PFSK-1 (cell line): ENCODE measurements around the gene GRID1.

Experiments used
- POLR2AphosphoS5 ChIP-seq: IDR thresholded peaks from 2 replicates; pipeline ENCODE4 v1.6.1; 2012; ENCODE audit warnings: low read depth, mild to moderate bottlenecking, control low read depth, low read length, moderate library complexity
- TF ChIP-seq, protein P1 (sequence below), 2 experiments: IDR thresholded peaks; 2 replicates each; pipeline versions ENCODE4 v1.6.1 to v1.8.0; 2011 to 2012; ENCODE audit warnings: low read depth in 2 of 2, low read length in 2 of 2, control low read depth in 1 of 2, inconsistent platforms in 1 of 2, mild to moderate bottlenecking in 1 of 2, moderate library complexity in 1 of 2; ENCODE audit not compliant: insufficient read depth in 1 of 2

DNA sequence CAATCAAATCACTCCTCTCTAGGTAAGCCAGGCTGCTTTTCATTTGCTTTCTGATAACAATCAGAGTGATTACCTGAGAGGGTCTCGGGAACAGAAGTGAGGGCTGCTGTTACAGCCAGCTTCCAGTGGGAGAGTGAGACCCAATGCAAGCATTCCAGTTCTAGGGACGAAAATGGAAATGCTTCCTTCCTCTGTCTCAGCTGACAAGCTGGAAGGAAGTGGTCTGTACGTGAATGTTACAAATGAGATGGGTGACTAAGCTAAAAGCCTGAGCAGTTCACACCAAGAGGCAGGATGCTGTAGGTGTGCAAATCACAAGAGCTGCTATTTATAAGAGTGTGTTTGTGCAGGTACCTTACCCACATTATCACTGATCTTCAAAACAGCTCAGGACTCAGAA lies 772.4 kb downstream of the GRID1 start:
- no peak for TF ChIP-seq POLR2AphosphoS5
- TF ChIP-seq, protein P1, sequence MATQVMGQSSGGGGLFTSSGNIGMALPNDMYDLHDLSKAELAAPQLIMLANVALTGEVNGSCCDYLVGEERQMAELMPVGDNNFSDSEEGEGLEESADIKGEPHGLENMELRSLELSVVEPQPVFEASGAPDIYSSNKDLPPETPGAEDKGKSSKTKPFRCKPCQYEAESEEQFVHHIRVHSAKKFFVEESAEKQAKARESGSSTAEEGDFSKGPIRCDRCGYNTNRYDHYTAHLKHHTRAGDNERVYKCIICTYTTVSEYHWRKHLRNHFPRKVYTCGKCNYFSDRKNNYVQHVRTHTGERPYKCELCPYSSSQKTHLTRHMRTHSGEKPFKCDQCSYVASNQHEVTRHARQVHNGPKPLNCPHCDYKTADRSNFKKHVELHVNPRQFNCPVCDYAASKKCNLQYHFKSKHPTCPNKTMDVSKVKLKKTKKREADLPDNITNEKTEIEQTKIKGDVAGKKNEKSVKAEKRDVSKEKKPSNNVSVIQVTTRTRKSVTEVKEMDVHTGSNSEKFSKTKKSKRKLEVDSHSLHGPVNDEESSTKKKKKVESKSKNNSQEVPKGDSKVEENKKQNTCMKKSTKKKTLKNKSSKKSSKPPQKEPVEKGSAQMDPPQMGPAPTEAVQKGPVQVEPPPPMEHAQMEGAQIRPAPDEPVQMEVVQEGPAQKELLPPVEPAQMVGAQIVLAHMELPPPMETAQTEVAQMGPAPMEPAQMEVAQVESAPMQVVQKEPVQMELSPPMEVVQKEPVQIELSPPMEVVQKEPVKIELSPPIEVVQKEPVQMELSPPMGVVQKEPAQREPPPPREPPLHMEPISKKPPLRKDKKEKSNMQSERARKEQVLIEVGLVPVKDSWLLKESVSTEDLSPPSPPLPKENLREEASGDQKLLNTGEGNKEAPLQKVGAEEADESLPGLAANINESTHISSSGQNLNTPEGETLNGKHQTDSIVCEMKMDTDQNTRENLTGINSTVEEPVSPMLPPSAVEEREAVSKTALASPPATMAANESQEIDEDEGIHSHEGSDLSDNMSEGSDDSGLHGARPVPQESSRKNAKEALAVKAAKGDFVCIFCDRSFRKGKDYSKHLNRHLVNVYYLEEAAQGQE (IDR thresholded peaks at IDR 0.05; ENCODE audit: insufficient read depth in 1 of 2, low read depth in 2 of 2, low read length in 2 of 2), result no peak
